Sigmoid colon (tissue), 4 donors: Measurements from ENCODE around the gene PTPA.

Experiments used
- POLR2A ChIP-seq, 2 donors: fragments of 450-650 bp; IDR thresholded peaks; one replicate each; pipeline ENCODE4 v1.6.1; 2016; ENCODE audit warnings: antibody characterized with exemption in 2 of 2, mild to moderate bottlenecking in 2 of 2, moderate library complexity in 2 of 2
- POLR2AphosphoS5 ChIP-seq, 4 donors: sonication (generic); formaldehyde crosslinking; IDR thresholded peaks; one replicate each; pipeline ENCODE4 v1.6.1; 2017; ENCODE audit warnings: antibody characterized with exemption in 4 of 4
- TF ChIP-seq, protein P1 (sequence below), 4 experiments: fragments of 450-650 bp in 3 of 4; fragments of 200-600 bp in 1 of 4; IDR thresholded peaks; one replicate each; pipeline ENCODE4 v1.5.1; 2016 to 2019; ENCODE audit warnings: antibody characterized with exemption in 4 of 4, mild to moderate bottlenecking in 3 of 4, moderate library complexity in 2 of 4

DNA sequence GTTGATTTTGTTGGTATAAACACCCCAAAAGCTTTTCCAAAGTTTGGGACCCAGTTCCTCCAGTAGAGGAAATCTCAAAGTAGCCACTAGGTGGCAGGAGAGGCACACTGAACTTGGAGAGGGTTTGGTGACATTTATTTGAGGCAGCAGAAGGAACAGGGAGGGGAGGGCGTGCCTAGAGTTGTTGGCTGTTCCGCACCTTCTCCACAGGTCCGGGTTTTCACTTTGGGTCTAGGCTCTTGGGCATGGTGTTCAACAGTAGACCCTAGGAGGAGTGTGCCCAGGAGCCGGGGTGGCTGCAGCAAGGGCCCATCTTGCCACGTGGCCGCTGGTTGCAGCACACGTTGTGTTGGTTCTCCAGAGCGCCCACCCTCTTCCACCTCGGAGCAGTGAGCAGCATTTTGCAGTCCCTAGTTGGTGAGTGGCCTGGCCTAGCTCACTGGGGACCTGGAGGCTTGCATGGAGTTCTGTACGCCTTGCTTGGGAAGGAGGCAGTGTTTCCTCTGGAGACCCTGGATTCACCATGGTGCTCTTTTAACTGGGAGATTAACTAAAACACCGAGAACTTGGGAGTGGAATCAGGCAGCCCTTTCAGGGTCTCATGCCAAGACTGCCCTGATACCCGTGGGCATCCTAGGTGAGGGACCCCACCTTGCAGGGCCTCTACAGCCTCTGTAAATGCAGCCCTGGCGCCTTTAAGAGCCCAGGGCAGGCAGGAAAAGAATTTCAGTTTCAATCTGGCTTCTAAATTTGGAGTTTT, 28.2 kb downstream of the PTPA start:
- no peak for TF ChIP-seq POLR2A (IDR thresholded peaks at IDR 0.05)
- TF ChIP-seq, protein P1, sequence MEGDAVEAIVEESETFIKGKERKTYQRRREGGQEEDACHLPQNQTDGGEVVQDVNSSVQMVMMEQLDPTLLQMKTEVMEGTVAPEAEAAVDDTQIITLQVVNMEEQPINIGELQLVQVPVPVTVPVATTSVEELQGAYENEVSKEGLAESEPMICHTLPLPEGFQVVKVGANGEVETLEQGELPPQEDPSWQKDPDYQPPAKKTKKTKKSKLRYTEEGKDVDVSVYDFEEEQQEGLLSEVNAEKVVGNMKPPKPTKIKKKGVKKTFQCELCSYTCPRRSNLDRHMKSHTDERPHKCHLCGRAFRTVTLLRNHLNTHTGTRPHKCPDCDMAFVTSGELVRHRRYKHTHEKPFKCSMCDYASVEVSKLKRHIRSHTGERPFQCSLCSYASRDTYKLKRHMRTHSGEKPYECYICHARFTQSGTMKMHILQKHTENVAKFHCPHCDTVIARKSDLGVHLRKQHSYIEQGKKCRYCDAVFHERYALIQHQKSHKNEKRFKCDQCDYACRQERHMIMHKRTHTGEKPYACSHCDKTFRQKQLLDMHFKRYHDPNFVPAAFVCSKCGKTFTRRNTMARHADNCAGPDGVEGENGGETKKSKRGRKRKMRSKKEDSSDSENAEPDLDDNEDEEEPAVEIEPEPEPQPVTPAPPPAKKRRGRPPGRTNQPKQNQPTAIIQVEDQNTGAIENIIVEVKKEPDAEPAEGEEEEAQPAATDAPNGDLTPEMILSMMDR (IDR thresholded peaks at IDR 0.05) = peak; percentile 87 to 98 (median 94)
- TF ChIP-seq POLR2AphosphoS5 (IDR thresholded peaks at IDR 0.05) = peak in 2 of 4 donors; percentile 15 to 28
